ENCODE results near the gene CDK3. TPM values are rescaled to one million over a fixed set of nuclear protein-coding genes. Genes with fewer than 3 reads are reported as not detected.
"Not testable (repeated sequence)": the region's sequence is repeated elsewhere in the genome, so short reads cannot be mapped to it uniquely, and the experiment has no call there.

The CDK3 gene
- total RNA-seq = 34.7 to 36.5 TPM (median 34.9 TPM) in 3 replicates

DNA sequence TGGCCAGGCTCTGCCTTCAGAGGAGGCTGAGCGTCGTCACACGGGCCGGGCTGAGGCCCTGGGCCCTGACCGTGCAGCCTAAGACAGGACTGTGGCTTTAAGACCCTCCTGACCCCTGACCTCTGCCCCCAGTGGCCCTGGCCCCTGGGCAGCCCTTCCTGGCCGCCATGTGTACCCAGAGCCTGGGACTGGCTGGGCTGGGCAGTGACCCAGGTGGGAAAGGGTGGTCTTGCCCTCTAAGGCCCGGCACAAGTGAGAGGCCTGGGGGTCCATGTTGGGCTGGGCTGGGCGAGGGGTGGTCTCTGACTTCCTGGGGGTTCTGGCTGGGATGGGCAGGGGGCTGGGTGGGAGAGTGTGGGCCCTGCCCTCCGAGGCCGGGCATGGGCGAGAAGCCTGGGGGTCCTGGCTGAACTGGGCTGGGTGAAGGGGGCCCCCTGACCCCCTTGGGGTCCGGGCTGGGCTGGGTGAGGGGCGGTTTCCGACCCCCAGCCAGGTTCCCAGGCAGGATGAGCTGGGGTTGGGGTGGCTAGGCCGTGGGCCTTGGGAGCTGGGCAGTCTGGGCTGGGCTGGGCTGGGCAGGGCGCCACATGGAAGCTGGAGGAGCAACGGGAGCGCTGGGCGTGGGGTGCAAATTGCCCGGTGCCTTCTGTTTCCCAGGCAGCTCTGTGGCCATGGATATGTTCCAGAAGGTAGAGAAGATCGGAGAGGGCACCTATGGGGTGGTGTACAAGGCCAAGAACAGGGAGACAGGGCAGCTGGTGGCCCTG, at the start of gene CDK3:
Gene CDK3, plus strand, starts transcription at position 101 of the 767 bp plus-strand sequence. Its CDS starts 571 bp downstream, at position 672.
- Mint-ChIP-seq H3K36me3 (peaks cover 18% of the 10 kb centered on the region), H3K27me3 (ENCODE audit: low read depth) (no peaks in the 10 kb centered on the region), H3K4me1 (peaks cover 11% of the 10 kb centered on the region), H3K4me3 (no peak within 1 kb of the TSS), H3K9me3 (no peaks in the 10 kb centered on the region), H3K27ac (no peak within 1 kb of the TSS)
- TF ChIP-seq, protein P1, sequence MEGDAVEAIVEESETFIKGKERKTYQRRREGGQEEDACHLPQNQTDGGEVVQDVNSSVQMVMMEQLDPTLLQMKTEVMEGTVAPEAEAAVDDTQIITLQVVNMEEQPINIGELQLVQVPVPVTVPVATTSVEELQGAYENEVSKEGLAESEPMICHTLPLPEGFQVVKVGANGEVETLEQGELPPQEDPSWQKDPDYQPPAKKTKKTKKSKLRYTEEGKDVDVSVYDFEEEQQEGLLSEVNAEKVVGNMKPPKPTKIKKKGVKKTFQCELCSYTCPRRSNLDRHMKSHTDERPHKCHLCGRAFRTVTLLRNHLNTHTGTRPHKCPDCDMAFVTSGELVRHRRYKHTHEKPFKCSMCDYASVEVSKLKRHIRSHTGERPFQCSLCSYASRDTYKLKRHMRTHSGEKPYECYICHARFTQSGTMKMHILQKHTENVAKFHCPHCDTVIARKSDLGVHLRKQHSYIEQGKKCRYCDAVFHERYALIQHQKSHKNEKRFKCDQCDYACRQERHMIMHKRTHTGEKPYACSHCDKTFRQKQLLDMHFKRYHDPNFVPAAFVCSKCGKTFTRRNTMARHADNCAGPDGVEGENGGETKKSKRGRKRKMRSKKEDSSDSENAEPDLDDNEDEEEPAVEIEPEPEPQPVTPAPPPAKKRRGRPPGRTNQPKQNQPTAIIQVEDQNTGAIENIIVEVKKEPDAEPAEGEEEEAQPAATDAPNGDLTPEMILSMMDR (IDR thresholded peaks at IDR 0.05; ENCODE audit: unreplicated experiment) = peak; percentile 42
- DNase-seq (ENCODE audit: low spot score in 2 of 2, unreplicated experiment in 2 of 2) = no peak

DNA sequence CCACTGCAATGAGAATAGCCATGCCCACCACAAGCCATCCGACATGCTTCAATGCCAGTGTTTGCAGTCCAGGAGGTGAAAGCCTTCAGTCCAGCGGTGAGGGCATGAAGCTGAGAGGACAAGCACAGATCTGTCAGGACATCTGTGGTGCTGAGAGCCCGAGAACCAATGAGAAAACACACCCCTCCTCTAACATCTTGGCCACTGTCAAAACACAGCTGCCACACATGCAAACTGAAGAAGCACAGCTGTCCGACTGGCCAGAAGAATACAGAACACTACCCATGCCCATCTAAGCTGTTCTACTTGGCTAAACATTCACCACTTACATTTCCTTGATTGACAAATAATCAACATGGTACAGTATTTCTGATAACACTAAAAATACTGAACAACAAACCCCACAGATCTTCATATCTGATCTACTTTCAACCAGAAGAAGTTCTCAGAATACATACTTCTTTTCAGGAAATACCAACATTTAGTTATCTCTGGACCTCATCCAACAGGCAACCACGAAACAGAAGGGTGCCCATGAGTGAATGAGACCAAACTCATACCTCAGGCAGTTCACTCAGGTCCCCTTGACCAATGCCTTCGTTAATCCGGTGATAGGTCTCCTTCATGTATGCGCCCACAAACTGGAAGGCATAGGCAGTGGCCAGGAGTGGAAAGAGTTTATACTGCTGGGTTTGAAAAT, 49.6 kb upstream of the CDK3 start:
- Mint-ChIP-seq H3K27ac (no peak overlapping the region), H3K4me3 (no peak overlapping the region), H3K9me3 (no peaks in the 10 kb centered on the region), H3K4me1 (no peaks in the 10 kb centered on the region), H3K27me3 (ENCODE audit: low read depth) (no peaks in the 10 kb centered on the region), H3K36me3 (peaks cover 35% of the 10 kb centered on the region)
- no peak for DNase-seq (ENCODE audit: low spot score in 2 of 2, unreplicated experiment in 2 of 2)
- TF ChIP-seq, protein P1 (IDR thresholded peaks at IDR 0.05; ENCODE audit: unreplicated experiment) = no peak

DNA sequence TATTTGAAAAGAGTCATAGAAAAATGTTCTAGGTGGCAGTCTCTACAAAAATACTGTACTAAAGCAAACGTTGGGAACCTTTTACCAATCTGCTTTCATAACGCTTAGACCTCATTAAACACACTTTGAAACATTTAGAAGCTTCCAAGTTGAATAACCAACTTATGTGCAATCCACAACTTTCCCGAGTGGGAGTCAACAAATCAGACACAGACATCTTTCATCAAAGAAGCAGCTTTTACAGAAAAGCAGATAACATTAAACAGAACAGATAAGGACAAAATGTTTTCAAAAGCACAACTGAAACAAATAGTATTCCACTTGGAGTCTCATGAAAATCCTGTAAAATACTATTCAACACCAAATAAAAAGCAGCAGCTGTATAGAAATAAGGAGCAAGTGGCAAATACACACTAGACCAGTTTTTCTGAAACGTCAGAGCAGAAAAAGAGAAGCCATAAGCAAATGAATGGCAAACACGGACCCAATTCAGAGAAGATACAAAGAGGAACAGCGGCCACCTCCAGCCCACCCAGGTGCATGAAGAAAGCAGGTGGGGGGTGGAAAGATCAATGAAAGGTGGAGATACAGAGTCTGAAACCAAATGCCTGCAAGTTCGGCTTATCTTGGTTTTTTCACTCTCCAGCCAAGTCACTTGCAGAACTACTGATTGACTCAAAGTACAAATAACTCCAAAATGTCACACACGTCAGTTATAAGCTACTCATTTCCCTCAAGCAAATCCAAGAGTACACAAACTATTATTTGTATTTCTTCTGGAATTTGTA, 41.4 kb upstream of the CDK3 start:
- H3K36me3 Mint-ChIP-seq = peaks cover 20% of the 10 kb centered on the region
- TF ChIP-seq, protein P1 (IDR thresholded peaks at IDR 0.05; ENCODE audit: unreplicated experiment) = no peak
- DNase-seq (ENCODE audit: low spot score in 2 of 2, unreplicated experiment in 2 of 2) = no peak
- no peak overlapping the region for H3K4me3 Mint-ChIP-seq
- peaks cover 20% of the 10 kb centered on the region for H3K4me1 Mint-ChIP-seq
- H3K27ac Mint-ChIP-seq = peak overlapping the region; percentile 77
- H3K9me3 Mint-ChIP-seq = no peaks in the 10 kb centered on the region
- H3K27me3 Mint-ChIP-seq (ENCODE audit: low read depth) = no peaks in the 10 kb centered on the region

DNA sequence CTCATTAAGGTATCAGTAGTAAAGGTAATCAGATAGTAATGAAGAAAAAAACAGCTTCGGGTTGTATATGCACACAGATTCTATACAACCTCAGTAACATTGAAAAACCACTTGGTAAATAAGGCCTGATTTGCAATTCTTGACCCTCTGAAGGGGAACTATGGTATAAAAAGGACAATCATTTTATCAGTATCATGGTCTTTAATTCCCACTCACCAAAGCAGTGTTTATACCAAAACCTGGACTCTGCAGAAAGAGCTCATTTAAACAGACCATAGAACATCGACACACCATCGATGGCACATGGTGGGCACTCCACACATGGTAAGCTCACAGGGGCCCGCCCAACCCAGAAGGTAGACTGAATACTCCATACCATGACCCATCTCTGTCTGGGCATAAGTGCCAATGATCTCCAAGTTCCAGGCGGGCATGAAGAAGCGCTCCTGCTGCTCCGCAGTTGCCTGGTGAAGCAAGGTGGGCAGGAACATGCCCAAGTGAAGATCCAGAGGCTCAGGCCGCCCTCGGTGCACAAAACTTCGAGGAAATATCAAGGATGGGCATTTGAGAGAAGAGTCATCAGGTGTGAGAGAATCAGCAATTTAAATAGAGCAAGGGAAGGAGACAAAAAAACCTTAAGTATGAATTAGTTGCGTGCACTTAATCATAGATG, 40.7 kb upstream of the CDK3 start:
- Mint-ChIP-seq H3K9me3 (no peaks in the 10 kb centered on the region), H3K36me3 (peaks cover 23% of the 10 kb centered on the region), H3K27me3 (ENCODE audit: low read depth) (no peaks in the 10 kb centered on the region), H3K27ac (peak overlapping the region; percentile 77), H3K4me3 (no peak overlapping the region), H3K4me1 (peaks cover 20% of the 10 kb centered on the region)
- TF ChIP-seq, protein P1 (IDR thresholded peaks at IDR 0.05; ENCODE audit: unreplicated experiment) = no peak
- DNase-seq (ENCODE audit: low spot score in 2 of 2, unreplicated experiment in 2 of 2) = no peak

DNA sequence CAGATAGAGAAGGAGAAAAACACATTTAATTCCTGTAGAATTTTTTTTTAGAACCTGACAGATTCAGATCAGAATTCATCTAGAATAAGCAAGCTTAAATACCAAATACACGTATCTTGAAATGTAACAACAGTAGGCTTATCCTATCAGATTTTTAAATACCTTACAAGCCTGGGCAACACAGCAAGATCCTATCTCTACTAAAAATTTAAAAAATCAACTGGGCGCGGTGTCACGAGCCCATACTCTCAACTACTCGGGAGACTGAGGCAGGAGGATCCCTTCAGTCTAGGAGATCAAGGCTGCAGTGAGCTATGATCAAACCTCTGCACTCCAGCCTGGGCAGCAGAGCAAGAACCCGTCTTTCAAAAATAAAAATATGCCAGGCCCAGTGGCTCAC, 35.2 kb upstream of the CDK3 start:
- H3K36me3 Mint-ChIP-seq = peaks cover 20% of the 10 kb centered on the region
- no peaks in the 10 kb centered on the region for H3K27me3 Mint-ChIP-seq (ENCODE audit: low read depth)
- TF ChIP-seq, protein P1 (IDR thresholded peaks at IDR 0.05; ENCODE audit: unreplicated experiment) = no peak
- H3K27ac Mint-ChIP-seq = peak overlapping the region; percentile 50
- no peak for DNase-seq (ENCODE audit: low spot score in 2 of 2, unreplicated experiment in 2 of 2)
- H3K4me3 Mint-ChIP-seq = no peak overlapping the region
- H3K4me1 Mint-ChIP-seq = no peaks in the 10 kb centered on the region
- H3K9me3 Mint-ChIP-seq = no peaks in the 10 kb centered on the region

DNA sequence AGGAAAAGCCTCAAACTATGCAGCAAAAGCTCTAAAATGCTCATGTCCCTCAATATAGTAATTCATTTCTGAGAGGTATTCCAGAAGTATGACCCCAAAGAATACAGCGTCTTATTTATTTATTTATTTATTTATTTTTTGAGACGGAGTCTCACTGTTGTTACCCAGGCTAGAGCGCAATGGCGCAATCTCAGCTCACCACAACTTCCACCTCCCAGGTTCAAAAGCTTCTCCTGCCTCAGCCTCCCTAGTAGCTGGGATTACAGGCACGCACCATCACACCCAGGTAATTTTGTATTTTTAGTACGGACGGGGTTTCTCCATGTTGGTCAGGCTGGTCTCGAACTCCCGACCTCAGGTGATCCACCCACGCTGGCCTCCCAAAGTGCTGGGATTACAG, 31.6 kb upstream of the CDK3 start:
- H3K27me3 Mint-ChIP-seq (ENCODE audit: low read depth); H3K27ac Mint-ChIP-seq; H3K4me1 Mint-ChIP-seq; H3K9me3 Mint-ChIP-seq; DNase-seq (ENCODE audit: low spot score in 2 of 2, unreplicated experiment in 2 of 2); H3K4me3 Mint-ChIP-seq: not testable (repeated sequence)
- peaks cover 31% of the 10 kb centered on the region for H3K36me3 Mint-ChIP-seq
